SK-N-SH treated with all-trans-retinoic acid at 6 μM for 48 hours (cell line): ENCODE measurements around the gene SRGAP2B.
"Not testable (repeated sequence)": the region's sequence is repeated elsewhere in the genome, so short reads cannot be mapped to it uniquely, and the experiment has no call there.

Source experiments
- BACH2 ChIP-seq: fragments of 250-450 bp; sonication (Bioruptor Pico); IDR thresholded peaks from 2 replicates; pipeline ENCODE4 v1.9.0; 2021; ENCODE audit warnings: mild to moderate bottlenecking, borderline replicate concordance
- TOX ChIP-seq: fragments of 250-450 bp; sonication (Bioruptor Pico); IDR thresholded peaks from 2 replicates; pipeline ENCODE4 v1.8.0; 2021; ENCODE audit warnings: mild to moderate bottlenecking, moderate library complexity, borderline replicate concordance
- ZFP3 ChIP-seq: fragments of 250-450 bp; sonication (Bioruptor Pico); IDR thresholded peaks from 2 replicates; pipeline ENCODE4 v1.5.0; 2020; ENCODE audit warnings: mild to moderate bottlenecking, moderate library complexity
- ZNF70 ChIP-seq: fragments of 450-650 bp; formaldehyde crosslinking; IDR thresholded peaks from 2 replicates; pipeline ENCODE4 v1.5.0; 2020; ENCODE audit warnings: mild to moderate bottlenecking, moderate library complexity
- TF ChIP-seq, protein P1 (sequence below): fragments of 250-450 bp; sonication (Bioruptor Pico); IDR thresholded peaks from 2 replicates; pipeline ENCODE4 v1.8.0; 2020; ENCODE audit warnings: mild to moderate bottlenecking, moderate library complexity, borderline replicate concordance

DNA sequence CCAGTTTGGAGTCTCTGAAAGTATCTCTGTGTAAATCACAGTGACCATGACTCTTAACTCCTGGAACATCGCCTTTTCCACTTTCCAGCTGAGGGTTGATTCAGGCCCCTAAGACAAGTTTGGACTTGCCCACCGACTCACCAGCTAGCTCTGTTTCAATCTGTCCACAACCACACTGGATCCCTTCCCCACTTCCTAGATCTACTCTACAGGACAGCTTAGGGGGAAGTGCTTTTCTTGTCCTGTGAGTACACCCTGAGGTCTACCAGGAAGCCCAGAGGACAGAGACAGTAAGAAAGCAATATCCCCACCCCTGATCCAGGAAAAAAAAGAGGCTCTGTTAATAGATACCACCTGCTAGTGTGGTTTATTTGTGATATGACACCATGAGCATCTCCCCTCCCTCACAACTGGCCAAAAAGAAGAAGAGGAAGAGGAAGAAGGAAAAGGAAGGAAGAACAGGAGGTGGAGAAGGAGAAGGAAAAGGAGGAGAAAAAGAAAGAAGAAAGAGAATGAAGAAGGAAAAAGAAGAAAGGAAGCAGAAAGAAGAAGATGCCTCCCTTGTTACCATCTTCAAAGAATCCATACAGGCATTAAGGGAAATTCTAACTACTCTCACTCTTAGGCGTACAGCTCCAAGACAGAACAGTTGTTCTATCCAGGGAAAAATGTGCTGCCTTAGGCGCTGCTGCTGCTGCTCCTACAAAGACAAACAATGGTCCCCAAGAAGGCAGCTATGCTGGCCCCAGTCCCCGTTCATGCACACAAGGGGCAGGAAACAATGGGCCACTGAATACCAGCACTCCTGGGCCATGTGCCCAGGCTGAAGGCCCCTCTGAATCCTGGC is 96.8 kb downstream of the SRGAP2B start:
- not testable (repeated sequence) for TF ChIP-seq ZFP3; ZNF70; TOX (CRISPR knock-in tag); BACH2 (CRISPR knock-in tag)
- TF ChIP-seq, protein P1, sequence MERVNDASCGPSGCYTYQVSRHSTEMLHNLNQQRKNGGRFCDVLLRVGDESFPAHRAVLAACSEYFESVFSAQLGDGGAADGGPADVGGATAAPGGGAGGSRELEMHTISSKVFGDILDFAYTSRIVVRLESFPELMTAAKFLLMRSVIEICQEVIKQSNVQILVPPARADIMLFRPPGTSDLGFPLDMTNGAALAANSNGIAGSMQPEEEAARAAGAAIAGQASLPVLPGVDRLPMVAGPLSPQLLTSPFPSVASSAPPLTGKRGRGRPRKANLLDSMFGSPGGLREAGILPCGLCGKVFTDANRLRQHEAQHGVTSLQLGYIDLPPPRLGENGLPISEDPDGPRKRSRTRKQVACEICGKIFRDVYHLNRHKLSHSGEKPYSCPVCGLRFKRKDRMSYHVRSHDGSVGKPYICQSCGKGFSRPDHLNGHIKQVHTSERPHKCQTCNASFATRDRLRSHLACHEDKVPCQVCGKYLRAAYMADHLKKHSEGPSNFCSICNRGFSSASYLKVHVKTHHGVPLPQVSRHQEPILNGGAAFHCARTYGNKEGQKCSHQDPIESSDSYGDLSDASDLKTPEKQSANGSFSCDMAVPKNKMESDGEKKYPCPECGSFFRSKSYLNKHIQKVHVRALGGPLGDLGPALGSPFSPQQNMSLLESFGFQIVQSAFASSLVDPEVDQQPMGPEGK (CRISPR knock-in tag): not testable (repeated sequence)
